DMS 273 (cell line): ENCODE data around the gene ZDHHC14.
A peak's percentile ranks its signal among the peaks of the same experiment; 100 is the strongest.
"Not testable (repeated sequence)": the region's sequence is repeated elsewhere in the genome, so short reads cannot be mapped to it uniquely, and the experiment has no call there.

Experiments
- DNase-seq: peaks from one replicate; lab custom pipeline; 2025; ENCODE audit not compliant: unreplicated experiment; lab: John Stamatoyannopoulos, UW

The ZDHHC14 gene

GRCh38 chr6:157380779-157381561, at the start of gene ZDHHC14:
Gene ZDHHC14, plus strand, starts transcription at chr6:157381190.
- DNase-seq = peak; percentile 94

- no peak for DNase-seq
Measured at GRCh38 chr6:157332813-157333212, 48.2 kb upstream of the ZDHHC14 start.

GRCh38 chr6:157333537-157333936, 47.5 kb upstream of the ZDHHC14 start:
- DNase-seq = no peak

- no peak for DNase-seq
Measured at GRCh38 chr6:157333956-157334355, 47.0 kb upstream of the ZDHHC14 start.

- DNase-seq = no peak
Measured at GRCh38 chr6:157335829-157336228, 45.2 kb upstream of the ZDHHC14 start.

- not testable (repeated sequence) for DNase-seq
Measured at GRCh38 chr6:157337276-157337675, 43.7 kb upstream of the ZDHHC14 start.

- no peak for DNase-seq
Measured at GRCh38 chr6:157337751-157338150, 43.2 kb upstream of the ZDHHC14 start.

GRCh38 chr6:157339432-157339831, 41.6 kb upstream of the ZDHHC14 start:
- no peak for DNase-seq

- no peak for DNase-seq
Measured at GRCh38 chr6:157343732-157344131, 37.3 kb upstream of the ZDHHC14 start.

- DNase-seq = no peak
Measured at GRCh38 chr6:157346373-157346772, 34.6 kb upstream of the ZDHHC14 start.

- DNase-seq = no peak
Measured at GRCh38 chr6:157358287-157358686, 22.7 kb upstream of the ZDHHC14 start.

GRCh38 chr6:157361886-157362285, 19.1 kb upstream of the ZDHHC14 start:
- no peak for DNase-seq

- no peak for DNase-seq
Measured at GRCh38 chr6:157364705-157365104, 16.3 kb upstream of the ZDHHC14 start.

- no peak for DNase-seq
Measured at GRCh38 chr6:157366648-157367047, 14.3 kb upstream of the ZDHHC14 start.

- no peak for DNase-seq
Measured at GRCh38 chr6:157368359-157369049, 12.5 kb upstream of the ZDHHC14 start.

GRCh38 chr6:157370755-157371154, 10.2 kb upstream of the ZDHHC14 start:
- no peak for DNase-seq

GRCh38 chr6:157372501-157373280, 8.3 kb upstream of the ZDHHC14 start:
- no peak for DNase-seq

- DNase-seq = no peak
Measured at GRCh38 chr6:157374889-157375443, 6.0 kb upstream of the ZDHHC14 start.

GRCh38 chr6:157376241-157376640, 4.7 kb upstream of the ZDHHC14 start:
- no peak for DNase-seq

- peak; percentile 88 for DNase-seq
Measured at GRCh38 chr6:157376706-157377230, 4.2 kb upstream of the ZDHHC14 start.
